ENCODE measurements around the gene CADM1.

The CADM1 gene

DNA sequence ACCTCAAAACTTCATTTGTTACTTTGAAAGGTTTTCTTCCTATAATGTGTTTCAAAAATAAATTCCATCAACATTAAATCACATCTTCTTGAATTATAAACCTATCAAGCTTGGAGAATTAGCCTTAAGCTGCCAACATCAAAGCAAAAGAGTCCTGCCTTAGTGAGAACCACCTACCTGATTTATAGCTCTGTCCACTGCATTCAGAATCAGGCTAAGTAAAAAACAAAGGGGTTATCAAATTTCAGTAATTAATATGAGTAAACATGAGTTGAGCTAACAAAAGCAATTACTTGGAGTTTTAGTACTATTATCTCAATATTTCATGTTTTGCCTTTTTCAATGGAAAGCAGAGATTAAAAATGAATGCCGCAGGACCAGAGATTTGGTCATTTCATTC is 73.9 kb downstream of the CADM1 start:
- no peaks in the 10 kb centered on the region for H3K79me2 ChIP-seq (ENCODE audit: low read length)

GRCh38 chr11:115428306-115428705 is 75.9 kb downstream of the CADM1 start:
- Histone ChIP-seq H3K27me3 (ENCODE audit: low read depth, low read length) (peaks cover 16% of the 10 kb centered on the region; the same call in 1 of the 2 replicates), H3K36me3 (replicated peaks; ENCODE audit: low read depth, low read length) (no peaks in the 10 kb centered on the region), H3K79me2 (ENCODE audit: low read length) (no peaks in the 10 kb centered on the region), H3K4me2 (ENCODE audit: low read length) (no peak overlapping the region), H3K27ac (ENCODE audit: low read length) (no peak overlapping the region), H3K4me3 (ENCODE audit: low read length) (no peak overlapping the region), H3K4me1 (ENCODE audit: low read length) (no peaks in the 10 kb centered on the region), H2AFZ (ENCODE audit: low read depth, low read length) (no peak overlapping the region), H3K9ac (ENCODE audit: low read length) (no peak overlapping the region), H3K9me3 (ENCODE audit: insufficient read depth, low read length) (no peaks in the 10 kb centered on the region), H4K20me1 (ENCODE audit: insufficient read depth, low read length) (no peaks in the 10 kb centered on the region)
- TF ChIP-seq EZH2phosphoT487 (IDR thresholded peaks at IDR 0.05; ENCODE audit: low read depth), result no peak
- TF ChIP-seq CTCF (IDR thresholded peaks at IDR 0.05; ENCODE audit: low read depth, low read length), result no peak

More for the DNA sequence above, 73.9 kb downstream of the CADM1 start:
- Histone ChIP-seq H3K36me3 (replicated peaks; ENCODE audit: low read depth, low read length) (no peaks in the 10 kb centered on the region), H3K9ac (ENCODE audit: low read length) (no peak overlapping the region), H2AFZ (ENCODE audit: low read depth, low read length) (no peak overlapping the region), H3K4me2 (ENCODE audit: low read length) (no peak overlapping the region), H3K4me3 (ENCODE audit: low read length) (no peak overlapping the region), H3K27ac (ENCODE audit: low read length) (no peak overlapping the region), H3K9me3 (ENCODE audit: insufficient read depth, low read length) (no peaks in the 10 kb centered on the region), H3K27me3 (ENCODE audit: low read depth, low read length) (peaks cover 7% of the 10 kb centered on the region; the same call in 1 of the 2 replicates), H3K4me1 (ENCODE audit: low read length) (no peaks in the 10 kb centered on the region), H4K20me1 (ENCODE audit: insufficient read depth, low read length) (no peaks in the 10 kb centered on the region)
- no peak for TF ChIP-seq CTCF (IDR thresholded peaks at IDR 0.05; ENCODE audit: low read depth, low read length)
- no peak for TF ChIP-seq EZH2phosphoT487 (IDR thresholded peaks at IDR 0.05; ENCODE audit: low read depth)

GRCh38 chr11:115425816-115426215 is 78.4 kb downstream of the CADM1 start:
- no peak for TF ChIP-seq EZH2phosphoT487 (IDR thresholded peaks at IDR 0.05; ENCODE audit: low read depth)
- TF ChIP-seq CTCF (IDR thresholded peaks at IDR 0.05; ENCODE audit: low read depth, low read length), result no peak
- Histone ChIP-seq H3K4me3 (ENCODE audit: low read length) (no peak overlapping the region), H3K9me3 (ENCODE audit: insufficient read depth, low read length) (no peaks in the 10 kb centered on the region), H3K27ac (ENCODE audit: low read length) (no peak overlapping the region), H3K27me3 (ENCODE audit: low read depth, low read length) (peaks cover 34% of the 10 kb centered on the region; the same call in 1 of the 2 replicates), H3K9ac (ENCODE audit: low read length) (no peak overlapping the region), H4K20me1 (ENCODE audit: insufficient read depth, low read length) (no peaks in the 10 kb centered on the region), H3K36me3 (replicated peaks; ENCODE audit: low read depth, low read length) (no peaks in the 10 kb centered on the region), H2AFZ (ENCODE audit: low read depth, low read length) (no peak overlapping the region), H3K4me2 (ENCODE audit: low read length) (no peak overlapping the region), H3K4me1 (ENCODE audit: low read length) (peaks cover 7% of the 10 kb centered on the region), H3K79me2 (ENCODE audit: low read length) (no peaks in the 10 kb centered on the region)

DNA sequence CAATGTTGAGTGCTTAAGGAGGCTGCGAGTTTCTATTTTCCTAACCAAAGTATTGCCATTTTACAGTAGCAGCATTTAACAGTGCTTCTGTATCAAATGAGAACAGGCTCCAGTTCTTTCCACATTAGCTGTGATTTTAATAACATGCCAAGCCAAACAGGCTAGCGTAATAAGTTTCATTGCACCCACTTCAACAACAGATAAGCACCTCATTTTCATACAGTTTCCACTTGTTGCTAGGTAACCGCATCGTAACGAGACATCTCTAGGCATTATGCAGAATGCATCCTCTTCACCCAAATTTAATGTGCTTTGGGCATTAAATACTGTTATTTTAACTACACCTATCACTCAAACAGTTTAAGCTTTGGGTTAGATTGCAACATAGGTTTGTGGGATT is 79.0 kb downstream of the CADM1 start:
- peaks cover 12% of the 10 kb centered on the region for H3K4me1 ChIP-seq (ENCODE audit: low read length)
- H3K27me3 ChIP-seq (ENCODE audit: low read depth, low read length), result peaks cover 34% of the 10 kb centered on the region; the same call in 1 of the 2 replicates
- no peaks in the 10 kb centered on the region for H3K9me3 ChIP-seq (ENCODE audit: insufficient read depth, low read length)
- H3K79me2 ChIP-seq (ENCODE audit: low read length), result no peaks in the 10 kb centered on the region
- H3K36me3 ChIP-seq (replicated peaks; ENCODE audit: low read depth, low read length), result no peaks in the 10 kb centered on the region
- H3K4me3 ChIP-seq (ENCODE audit: low read length), result no peak overlapping the region
- H3K4me2 ChIP-seq (ENCODE audit: low read length), result no peak overlapping the region
- TF ChIP-seq EZH2phosphoT487 (IDR thresholded peaks at IDR 0.05; ENCODE audit: low read depth), result no peak
- no peak for TF ChIP-seq CTCF (IDR thresholded peaks at IDR 0.05; ENCODE audit: low read depth, low read length)
- no peak overlapping the region for H3K27ac ChIP-seq (ENCODE audit: low read length)
- H3K9ac ChIP-seq (ENCODE audit: low read length), result no peak overlapping the region
- no peaks in the 10 kb centered on the region for H4K20me1 ChIP-seq (ENCODE audit: insufficient read depth, low read length)
- H2AFZ ChIP-seq (ENCODE audit: low read depth, low read length), result no peak overlapping the region

Measured in OCI-LY3 (cell line).